DLD1 (cell line): Measurements from ENCODE around the gene RALGAPA1.

Source experiments
- in situ Hi-C: cut with HindIII; loops from 2 replicates; pipeline ENCODE4 v1.10.0; 2017; ENCODE audit warnings: low sequenced_read_pairs

The RALGAPA1 gene

GRCh38 chr14:35704793-35705493 is 104.2 kb downstream of the RALGAPA1 start:
- in situ Hi-C loops: no loop called here

GRCh38 chr14:35701531-35701930 is 107.6 kb downstream of the RALGAPA1 start:
- in situ Hi-C loops: no loop called here

GRCh38 chr14:35699791-35700444 is 109.2 kb downstream of the RALGAPA1 start:
- in situ Hi-C loops: loop anchor here (25.0 kb wide), 2 partner anchors 113 to 263 kb away; no protein-coding TSS in a partner anchor

DNA sequence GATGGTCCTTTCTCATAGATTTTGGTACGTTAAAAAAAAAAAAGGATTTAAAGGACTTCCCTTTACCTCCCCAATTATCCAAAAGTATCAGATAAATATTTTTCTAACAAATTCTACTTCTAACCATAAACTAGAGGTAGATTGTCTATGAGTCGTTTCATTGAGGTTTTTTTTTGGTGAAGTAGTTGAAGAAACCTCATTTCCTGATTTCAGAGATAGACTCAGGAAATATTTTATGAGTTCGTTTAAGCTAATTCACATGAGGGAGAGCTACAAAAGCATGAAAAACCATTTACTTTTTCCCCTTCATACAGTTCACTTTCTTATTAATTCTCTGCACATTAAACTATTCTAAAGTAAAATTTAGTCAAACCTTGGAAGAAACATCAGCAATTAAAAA is 112.5 kb downstream of the RALGAPA1 start:
- in situ Hi-C loops: loop anchor here (25.0 kb wide), 2 partner anchors 109 to 259 kb away; no protein-coding TSS in a partner anchor

- in situ Hi-C loops: loop anchor here (25.0 kb wide), 2 partner anchors 109 to 259 kb away; no protein-coding TSS in a partner anchor
These were observed 113.0 kb downstream of the RALGAPA1 start for GRCh38 chr14:35696119-35696518.

- in situ Hi-C loops: loop anchor here (25.0 kb wide), 2 partner anchors 108 to 258 kb away; no protein-coding TSS in a partner anchor
These were observed 113.4 kb downstream of the RALGAPA1 start for GRCh38 chr14:35695647-35696046.

DNA sequence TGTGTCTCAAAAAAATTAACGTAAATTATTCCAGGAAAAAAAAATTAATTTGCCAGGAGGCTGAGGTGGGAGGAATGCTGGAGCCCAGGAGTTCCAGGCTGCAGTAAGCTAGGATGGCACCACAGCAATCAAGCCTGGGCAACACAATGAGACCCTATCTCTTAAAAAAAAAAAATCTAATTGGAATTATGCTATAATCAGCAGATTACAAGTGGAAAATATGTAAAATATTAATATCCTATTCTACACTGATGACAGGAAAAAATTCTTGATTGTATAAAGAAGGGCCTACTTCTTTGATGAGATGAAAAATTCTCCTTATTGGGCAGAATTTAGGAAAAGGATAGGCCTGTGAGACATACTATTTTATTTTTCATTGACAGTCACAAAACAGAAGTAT is 114.0 kb downstream of the RALGAPA1 start:
- in situ Hi-C loops: loop anchor here (25.0 kb wide), 2 partner anchors 108 to 258 kb away; no protein-coding TSS in a partner anchor

- in situ Hi-C loops: loop anchor here (25.0 kb wide), 2 partner anchors 102 to 252 kb away; no protein-coding TSS in a partner anchor
These were observed 120.1 kb downstream of the RALGAPA1 start for GRCh38 chr14:35689000-35689460.

GRCh38 chr14:35688126-35688826 is 120.8 kb downstream of the RALGAPA1 start:
- in situ Hi-C loops: loop anchor here (25.0 kb wide), 2 partner anchors 101 to 251 kb away; no protein-coding TSS in a partner anchor

DNA sequence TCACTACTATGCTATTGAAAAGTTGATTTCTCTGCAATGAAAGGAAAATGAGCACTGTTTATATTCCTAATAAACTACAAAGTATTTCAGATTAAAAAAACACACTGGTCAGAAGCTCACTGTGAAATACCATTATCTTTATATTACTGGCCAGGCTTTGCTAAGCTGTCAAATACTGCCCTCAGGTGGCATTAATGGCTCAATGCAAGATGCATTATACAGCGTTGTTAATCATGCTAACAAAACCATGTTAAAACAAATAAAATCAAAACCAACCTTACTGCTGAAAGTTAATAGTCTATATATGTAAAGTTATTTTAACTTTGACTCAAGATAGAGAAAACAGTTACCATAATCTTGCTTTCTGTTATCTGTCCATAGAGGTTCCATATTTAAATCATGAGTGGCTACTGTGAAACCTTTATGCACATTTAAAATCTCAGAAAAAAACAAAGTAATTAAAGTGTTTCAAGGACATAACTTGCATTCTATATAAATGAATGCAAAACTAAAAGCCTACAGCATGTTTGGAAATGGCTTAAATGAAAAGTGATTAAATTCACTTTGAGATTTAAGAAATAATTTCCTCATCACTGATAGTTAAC is 121.7 kb downstream of the RALGAPA1 start:
- in situ Hi-C loops: loop anchor here (25.0 kb wide), 2 partner anchors 100 to 250 kb away; no protein-coding TSS in a partner anchor

DNA sequence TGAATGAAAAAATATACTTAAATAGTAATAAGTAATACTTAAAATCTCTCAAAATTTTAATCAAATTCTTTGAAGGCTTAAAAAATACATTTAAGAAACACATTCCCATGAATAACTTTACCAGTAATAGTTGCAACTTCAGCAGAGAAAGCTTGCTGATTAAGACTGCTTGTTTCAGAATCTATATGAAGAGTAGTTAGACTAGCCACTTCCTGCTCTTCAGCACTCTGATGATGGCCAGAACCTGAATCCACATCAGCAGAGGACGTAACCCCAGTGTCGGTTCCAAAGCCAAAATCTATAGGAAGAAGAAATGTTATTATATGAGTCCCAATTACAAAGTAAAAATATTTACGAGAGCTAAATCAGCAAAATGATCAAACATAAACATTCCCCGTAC is 125.4 kb downstream of the RALGAPA1 start:
- in situ Hi-C loops: loop anchor here (25.0 kb wide), 2 partner anchors 96 to 246 kb away; no protein-coding TSS in a partner anchor

- in situ Hi-C loops: loop anchor here (25.0 kb wide), 2 partner anchors 96 to 246 kb away; no protein-coding TSS in a partner anchor
These were observed 126.3 kb downstream of the RALGAPA1 start for GRCh38 chr14:35682802-35683201.

DNA sequence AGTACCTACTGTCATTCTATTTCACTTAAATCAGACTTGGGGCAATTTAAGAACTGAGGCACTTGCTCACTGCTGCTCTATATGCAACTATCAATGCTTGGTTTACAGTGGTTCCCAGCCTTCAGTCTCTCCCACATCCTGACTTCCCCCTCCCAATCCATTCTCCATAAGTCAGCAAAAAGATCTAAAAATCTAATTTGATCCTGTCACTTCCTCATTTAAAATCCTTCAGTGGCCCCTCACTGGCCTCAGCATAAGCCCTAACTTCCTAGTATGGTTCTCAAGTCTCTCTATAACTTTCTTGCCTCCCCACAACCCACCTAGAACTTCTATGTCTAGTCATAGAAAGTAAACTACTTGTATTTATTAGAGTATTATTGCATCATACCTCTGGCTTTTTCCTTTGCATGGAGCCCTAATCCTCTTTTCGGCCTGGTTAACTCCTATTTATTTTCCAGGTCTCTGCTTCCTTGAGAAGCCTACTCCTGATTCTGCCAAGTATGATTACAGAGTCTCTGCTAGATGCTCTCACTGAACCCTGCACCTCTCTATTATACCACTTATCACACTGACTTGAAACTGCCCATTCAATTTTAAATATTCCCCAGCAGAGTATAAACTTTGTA is 130.6 kb downstream of the RALGAPA1 start:
- in situ Hi-C loops: loop anchor here (25.0 kb wide), 2 partner anchors 91 to 241 kb away; no protein-coding TSS in a partner anchor

DNA sequence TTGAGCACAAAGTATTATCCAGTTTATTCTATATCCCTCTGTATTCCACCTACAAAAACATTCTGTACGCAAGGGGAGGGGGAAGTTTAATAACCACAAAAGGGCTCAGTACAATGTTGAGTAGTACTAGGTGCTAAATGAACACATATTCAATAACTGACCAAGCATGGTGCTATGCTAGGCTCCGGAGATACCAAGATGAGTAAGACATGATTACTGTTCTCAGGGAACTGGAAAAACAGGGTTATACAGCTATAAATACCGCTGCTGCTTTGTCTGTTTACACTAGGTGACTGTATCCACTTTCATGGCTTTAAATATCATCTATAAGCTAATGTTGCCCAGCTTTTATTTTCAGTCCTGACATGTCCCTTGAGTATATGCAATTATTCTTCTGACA is 139.3 kb downstream of the RALGAPA1 start:
- in situ Hi-C loops: no loop called here

GRCh38 chr14:35666429-35667043 is 142.6 kb downstream of the RALGAPA1 start:
- in situ Hi-C loops: no loop called here

GRCh38 chr14:35661875-35662274 is 147.2 kb downstream of the RALGAPA1 start:
- in situ Hi-C loops: no loop called here

DNA sequence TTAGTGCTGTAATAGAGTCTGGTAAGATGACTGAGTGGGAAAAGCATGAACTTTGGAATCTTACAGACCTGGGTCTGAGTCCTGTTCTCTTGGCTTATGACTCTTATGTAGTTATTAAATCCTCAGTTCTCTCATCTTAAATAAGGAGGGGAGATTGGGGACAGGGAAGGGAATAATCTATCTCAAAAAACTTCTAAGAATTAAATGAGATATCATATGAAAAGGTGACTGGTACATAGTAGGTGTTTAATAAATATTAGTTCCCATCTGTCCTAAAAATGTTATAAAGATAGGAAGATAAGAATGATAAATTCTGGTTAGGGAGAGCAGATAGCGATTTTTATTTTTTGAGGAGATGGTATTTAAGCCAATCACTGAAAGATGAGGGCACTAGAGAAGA is 156.1 kb downstream of the RALGAPA1 start:
- in situ Hi-C loops: no loop called here

DNA sequence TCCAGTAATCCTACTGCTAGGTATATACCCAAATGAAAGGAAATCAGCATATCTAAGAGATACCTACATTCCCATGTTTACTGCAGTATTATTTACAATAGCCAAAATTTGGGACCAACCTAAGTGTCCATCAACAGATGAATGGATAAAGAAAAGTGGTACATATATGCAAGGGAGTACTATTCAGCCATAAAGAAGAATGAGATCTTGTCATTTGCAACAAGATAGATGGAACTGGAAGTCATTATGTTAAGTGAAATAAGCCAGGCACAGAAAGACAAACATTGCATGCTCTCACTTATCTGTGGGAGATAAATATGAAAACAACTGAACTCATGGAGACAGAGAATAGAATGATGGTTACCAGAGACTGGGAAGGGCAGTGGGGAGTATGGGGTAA is 165.6 kb downstream of the RALGAPA1 start:
- in situ Hi-C loops: no loop called here

GRCh38 chr14:35637851-35638250 is 171.2 kb downstream of the RALGAPA1 start:
- in situ Hi-C loops: no loop called here

- in situ Hi-C loops: no loop called here
These were observed 171.8 kb downstream of the RALGAPA1 start for GRCh38 chr14:35637269-35637668.
